SK-N-SH treated with all-trans-retinoic acid at 6 μM for 48 hours (cell line): ENCODE results near the gene PTTG1IP.

Source experiments
- ATAC-seq: fragments of 200-7000 bp; cut with Tn5 transposase; 3 replicates; pipeline ENCODE4 v1.9.1; 2020; ENCODE audit warnings: mild to moderate bottlenecking, moderate library complexity
- ARNTL ChIP-seq: fragments of 450-650 bp; formaldehyde crosslinking; IDR thresholded peaks from 2 replicates; pipeline ENCODE4 v1.5.0; 2020; ENCODE audit warnings: low read depth, mild to moderate bottlenecking, moderate library complexity, borderline replicate concordance
- BACH2 ChIP-seq: fragments of 250-450 bp; sonication (Bioruptor Pico); IDR thresholded peaks from 2 replicates; pipeline ENCODE4 v1.9.0; 2021; ENCODE audit warnings: mild to moderate bottlenecking, borderline replicate concordance
- CREB5 ChIP-seq: fragments of 250-450 bp; sonication (Bioruptor Pico); IDR thresholded peaks from 2 replicates; pipeline ENCODE4 v1.5.1; 2020; ENCODE audit warnings: low read depth, mild to moderate bottlenecking, moderate library complexity
- CSDC2 ChIP-seq: fragments of 250-450 bp; sonication (Bioruptor Pico); IDR thresholded peaks from 2 replicates; pipeline ENCODE4 v1.5.0; 2020; ENCODE audit warnings: mild to moderate bottlenecking, moderate library complexity
- GLIS3 ChIP-seq: fragments of 250-450 bp; sonication (Bioruptor Pico); IDR thresholded peaks from 2 replicates; pipeline ENCODE4 v1.5.0; 2020; ENCODE audit warnings: mild to moderate bottlenecking, moderate library complexity
- ISL1 ChIP-seq: fragments of 250-450 bp; sonication (Bioruptor Pico); IDR thresholded peaks from 2 replicates; pipeline ENCODE4 v2.1.2; 2022; ENCODE audit warnings: mild to moderate bottlenecking, moderate library complexity
- OSR1 ChIP-seq: fragments of 250-450 bp; sonication (Bioruptor Pico); IDR thresholded peaks from 2 replicates; pipeline ENCODE4 v1.8.0; 2022; ENCODE audit warnings: moderate library complexity, mild to moderate bottlenecking, inconsistent platforms
- PATZ1 ChIP-seq: fragments of 250-450 bp; sonication (Bioruptor Pico); IDR thresholded peaks from 2 replicates; pipeline ENCODE4 v1.8.0; 2020; ENCODE audit warnings: mild to moderate bottlenecking, moderate library complexity, borderline replicate concordance
- POU6F1 ChIP-seq: fragments of 250-450 bp; sonication (Bioruptor Pico); IDR thresholded peaks from 2 replicates; pipeline ENCODE4 v1.8.0; 2021; ENCODE audit warnings: low read depth, mild to moderate bottlenecking, moderate library complexity, borderline replicate concordance
- PPARA ChIP-seq: fragments of 250-450 bp; sonication (Bioruptor Pico); IDR thresholded peaks from 2 replicates; pipeline ENCODE4 v1.5.0; 2020; ENCODE audit warnings: mild to moderate bottlenecking, borderline replicate concordance
- RARB ChIP-seq: fragments of 250-450 bp; sonication (Bioruptor Pico); IDR thresholded peaks from 2 replicates; pipeline ENCODE4 v1.8.0; 2021; ENCODE audit warnings: mild to moderate bottlenecking, moderate library complexity
- SNAI2 ChIP-seq: fragments of 250-450 bp; sonication (Bioruptor Pico); IDR thresholded peaks from 2 replicates; pipeline ENCODE4 v1.5.0; 2020; ENCODE audit warnings: mild to moderate bottlenecking, moderate library complexity
- TCF4 ChIP-seq: fragments of 250-450 bp; sonication (Bioruptor Pico); IDR thresholded peaks from 2 replicates; pipeline ENCODE4 v1.8.0; 2021; ENCODE audit warnings: mild to moderate bottlenecking, moderate library complexity, borderline replicate concordance
- TOX ChIP-seq: fragments of 250-450 bp; sonication (Bioruptor Pico); IDR thresholded peaks from 2 replicates; pipeline ENCODE4 v1.8.0; 2021; ENCODE audit warnings: mild to moderate bottlenecking, moderate library complexity, borderline replicate concordance
- TSHZ2 ChIP-seq: fragments of 250-450 bp; sonication (Bioruptor Pico); IDR thresholded peaks from 2 replicates; pipeline ENCODE4 v1.5.0; 2020; ENCODE audit warnings: mild to moderate bottlenecking, moderate library complexity
- ZC3H10 ChIP-seq: fragments of 250-450 bp; sonication (Bioruptor Pico); IDR thresholded peaks from 2 replicates; pipeline ENCODE4 v1.5.1; 2021; ENCODE audit warnings: mild to moderate bottlenecking, moderate library complexity
- ZFP3 ChIP-seq: fragments of 250-450 bp; sonication (Bioruptor Pico); IDR thresholded peaks from 2 replicates; pipeline ENCODE4 v1.5.0; 2020; ENCODE audit warnings: mild to moderate bottlenecking, moderate library complexity
- ZFP30 ChIP-seq: fragments of 450-650 bp; formaldehyde crosslinking; IDR thresholded peaks from 2 replicates; pipeline ENCODE4 v1.5.0; 2022; ENCODE audit warnings: mild to moderate bottlenecking, moderate library complexity
- ZNF565 ChIP-seq: fragments of 450-650 bp; formaldehyde crosslinking; conservative IDR thresholded peaks from 2 replicates; pipeline ENCODE4 v1.5.0; 2020; ENCODE audit warnings: low read depth, mild to moderate bottlenecking, moderate library complexity
- ZNF70 ChIP-seq: fragments of 450-650 bp; formaldehyde crosslinking; IDR thresholded peaks from 2 replicates; pipeline ENCODE4 v1.5.0; 2020; ENCODE audit warnings: mild to moderate bottlenecking, moderate library complexity
- ZNF8 ChIP-seq: fragments of 450-650 bp; formaldehyde crosslinking; IDR thresholded peaks from 2 replicates; pipeline ENCODE4 v1.5.0; 2020; ENCODE audit warnings: mild to moderate bottlenecking, moderate library complexity

The PTTG1IP gene

GRCh38 chr21:44820851-44821250 is 52.6 kb downstream of the PTTG1IP start (continued):
- TF ChIP-seq PATZ1 (CRISPR knock-in tag) (no peak), BACH2 (no peak), ZFP30 (CRISPR knock-in tag) (no peak)
- TF ChIP-seq, all 23 proteins: peak for 0

- ATAC-seq, result no peak
- TF ChIP-seq CREB5 (CRISPR knock-in tag) (no peak), PATZ1 (CRISPR knock-in tag) (no peak), BACH2 (no peak), TSHZ2 (CRISPR knock-in tag) (no peak), GLIS3 (CRISPR knock-in tag) (no peak), ZC3H10 (CRISPR knock-in tag) (no peak), OSR1 (CRISPR knock-in tag) (no peak), ISL1 (CRISPR knock-in tag) (no peak), ZNF8 (CRISPR knock-in tag) (no peak), PPARA (no peak), RARB (CRISPR knock-in tag) (no peak), POU6F1 (CRISPR knock-in tag) (no peak), TOX (no peak), ZNF565 (no peak)
Measured at GRCh38 chr21:44819283-44820243, 53.9 kb downstream of the PTTG1IP start.

- TF ChIP-seq PPARA (no peak), CSDC2 (no peak), ZFP30 (CRISPR knock-in tag) (no peak), SNAI2 (CRISPR knock-in tag) (no peak), ZFP3 (no peak), ZNF70 (CRISPR knock-in tag) (no peak), OSR1 (CRISPR knock-in tag) (no peak), TCF4 (CRISPR knock-in tag) (no peak), ARNTL (CRISPR knock-in tag) (no peak), ZC3H10 (CRISPR knock-in tag) (no peak), POU6F1 (CRISPR knock-in tag) (no peak), RARB (CRISPR knock-in tag) (no peak)
- no peak for ATAC-seq
Measured at GRCh38 chr21:44818640-44819011, 54.9 kb downstream of the PTTG1IP start.
